COLO668 (cell line): Measurements from ENCODE around the gene SMIM1.

ENCODE experiments used
- DNase-seq: peaks from one replicate; lab custom pipeline; 2025; ENCODE audit not compliant: unreplicated experiment; lab: John Stamatoyannopoulos, UW

The SMIM1 gene

DNA sequence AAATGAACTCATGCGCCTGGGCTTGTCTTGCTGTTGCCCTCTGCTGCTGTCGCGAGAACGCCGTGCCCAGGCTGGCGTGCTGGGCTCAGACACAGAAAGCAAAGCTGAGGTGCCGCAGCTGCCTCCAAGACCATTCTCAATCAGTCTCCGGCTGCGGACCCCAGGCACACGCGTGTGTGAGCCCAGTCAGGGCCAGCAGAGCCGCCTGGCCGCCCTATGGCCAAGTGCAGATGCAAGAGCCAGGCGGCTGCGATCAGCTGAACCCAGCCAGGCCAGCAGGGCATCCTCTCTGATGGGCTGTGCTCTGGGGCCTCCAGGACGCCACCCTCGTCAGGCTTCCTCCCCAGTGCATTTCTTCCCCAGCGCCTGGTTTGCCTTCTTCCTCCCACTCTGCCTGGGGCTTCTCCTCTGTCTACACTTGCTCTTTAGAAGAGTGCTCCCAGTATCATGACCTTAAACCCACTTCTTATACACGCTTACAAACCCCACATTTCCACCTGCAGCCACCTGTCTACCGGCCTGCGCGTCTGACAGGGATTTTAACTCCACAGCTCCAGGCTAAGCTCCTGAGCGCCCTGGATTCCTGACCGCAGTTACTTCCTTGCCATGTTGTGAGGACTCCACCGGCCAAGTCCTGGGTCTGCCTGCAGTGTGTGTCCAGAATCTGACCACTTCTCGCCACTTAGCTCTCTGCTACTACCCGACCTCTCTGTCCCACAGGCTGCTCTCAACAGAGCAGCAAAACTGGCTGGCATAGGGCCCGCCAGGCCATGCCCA is 45.5 kb downstream of the SMIM1 start:
- no peak for DNase-seq

DNA sequence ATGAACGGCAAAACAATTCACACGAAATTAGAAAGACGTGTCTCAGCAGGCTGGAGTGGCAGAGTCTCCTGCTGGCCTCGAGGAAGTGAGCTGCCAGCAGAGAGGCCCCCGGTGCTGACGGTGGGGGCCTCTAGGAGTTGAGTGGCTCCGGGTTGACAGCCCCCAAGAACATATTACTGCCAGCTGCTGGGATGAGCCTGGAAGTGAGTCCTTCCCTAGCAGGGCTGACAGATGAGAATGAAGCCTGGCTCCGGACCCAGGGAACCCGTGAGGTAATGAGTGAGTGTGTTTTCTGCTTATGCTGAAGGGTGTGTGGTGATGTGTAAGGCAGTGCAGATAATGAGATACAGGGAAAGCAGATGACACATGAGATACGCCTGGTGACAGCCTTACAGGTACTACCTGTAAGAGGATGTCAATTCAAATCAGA is 47.2 kb downstream of the SMIM1 start:
- DNase-seq, result no peak

GRCh38 chr1:3820316-3820715 is 47.8 kb downstream of the SMIM1 start:
- no peak for DNase-seq

DNA sequence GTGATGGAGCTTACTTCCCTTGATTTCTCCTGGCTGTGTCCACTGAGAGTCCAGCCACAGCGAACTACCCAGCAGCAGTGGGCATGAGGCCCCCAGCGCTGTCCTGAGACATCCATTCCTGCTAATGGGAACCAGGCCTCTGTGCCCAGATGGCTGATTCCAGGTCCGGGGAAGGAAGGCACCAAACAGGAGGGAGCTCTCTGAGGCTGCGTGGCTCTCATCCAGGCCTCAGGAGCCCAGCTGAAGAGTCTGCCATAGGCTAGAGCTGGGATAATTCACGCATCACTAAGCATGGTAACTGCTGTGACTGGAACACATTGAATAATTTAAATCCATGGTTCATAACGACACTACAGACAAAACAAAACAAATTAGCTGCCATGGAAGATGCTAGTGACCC is 48.5 kb downstream of the SMIM1 start:
- DNase-seq, result no peak

- DNase-seq, result no peak
Observed at GRCh38 chr1:3821447-3821846, 48.9 kb downstream of the SMIM1 start.

- no peak for DNase-seq
Observed at GRCh38 chr1:3821908-3822307, 49.4 kb downstream of the SMIM1 start.

- DNase-seq, result no peak
Observed at GRCh38 chr1:3822421-3822820, 49.9 kb downstream of the SMIM1 start.

DNA sequence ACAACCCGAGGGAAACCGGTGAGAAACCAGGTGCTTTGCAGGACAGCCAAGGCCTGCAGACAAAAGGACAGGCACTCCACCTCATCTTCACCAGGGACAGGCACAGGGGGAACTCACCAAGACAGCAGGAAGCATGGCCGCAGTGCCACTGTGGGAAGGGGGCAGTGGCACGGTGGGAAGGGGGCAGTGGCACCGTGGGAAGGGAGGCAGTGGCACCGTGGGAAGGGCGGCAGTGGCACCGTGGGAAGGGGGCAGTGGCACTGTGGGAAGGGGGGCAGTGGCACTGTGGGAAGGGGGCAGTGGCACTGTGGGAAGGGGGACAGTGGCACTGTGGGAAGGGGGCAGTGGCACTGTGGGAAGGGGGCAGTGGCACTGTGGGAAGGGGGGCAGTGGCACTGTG is 52.1 kb downstream of the SMIM1 start:
- no peak for DNase-seq

DNA sequence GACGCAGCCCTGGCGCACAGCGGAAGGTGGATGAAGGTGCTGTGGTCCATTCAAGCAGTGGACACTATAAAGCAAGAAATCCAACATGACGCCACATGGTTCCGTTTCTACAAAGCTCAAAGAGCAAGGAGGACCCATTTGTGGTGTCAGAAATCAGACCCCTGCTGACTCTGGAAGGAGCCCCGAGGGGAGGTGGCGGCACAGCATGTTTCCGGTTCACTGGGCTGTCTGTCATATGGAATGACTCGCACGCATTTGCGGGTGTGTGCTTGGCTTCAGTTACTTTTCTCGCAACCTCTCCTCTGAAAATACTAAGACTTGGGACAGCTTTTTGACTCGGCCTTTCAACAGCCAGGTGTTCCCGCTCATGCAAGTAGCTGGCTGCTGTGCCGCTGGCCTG is 52.8 kb downstream of the SMIM1 start:
- no peak for DNase-seq
